T follicular helper cell (primary cell): ENCODE data around the gene CA5A.
"Not testable (repeated sequence)": the region's sequence is repeated elsewhere in the genome, so short reads cannot be mapped to it uniquely, and the experiment has no call there.

Experiments
- DNase-seq: peaks from one replicate; pipeline ENCODE4 v3.0.0-alpha.2; 2020; ENCODE audit warnings: low read depth

CA5A gene

GRCh38 chr16:87896176-87896890 is 40.0 kb downstream of the CA5A start:
- DNase-seq = not testable (repeated sequence)

DNA sequence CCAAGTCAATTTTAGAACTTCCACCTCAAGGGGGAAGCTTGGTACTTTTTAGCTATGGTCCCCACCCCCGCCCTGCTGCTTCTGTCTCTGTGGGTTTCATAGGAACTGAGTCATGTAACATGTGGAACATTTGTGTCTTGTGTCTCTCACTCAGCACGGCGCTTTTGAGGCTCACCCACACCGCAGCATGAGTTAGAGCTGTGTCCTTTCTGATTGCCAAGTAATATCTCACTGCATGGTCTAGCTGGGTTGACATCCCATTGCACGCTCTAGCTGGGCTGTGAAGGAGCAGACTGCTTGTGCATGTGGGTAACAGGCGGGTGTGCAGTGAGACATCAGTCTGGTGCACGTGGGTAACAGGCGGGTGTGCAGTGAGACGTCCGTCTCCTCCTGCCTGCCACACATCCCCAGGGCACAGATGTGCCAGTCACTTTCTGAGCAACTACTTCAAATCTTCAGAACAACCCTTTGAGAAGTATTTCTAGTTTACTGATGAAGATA is 40.6 kb downstream of the CA5A start:
- DNase-seq = no peak

- not testable (repeated sequence) for DNase-seq
These were observed 42.3 kb downstream of the CA5A start for GRCh38 chr16:87894005-87894404.

DNA sequence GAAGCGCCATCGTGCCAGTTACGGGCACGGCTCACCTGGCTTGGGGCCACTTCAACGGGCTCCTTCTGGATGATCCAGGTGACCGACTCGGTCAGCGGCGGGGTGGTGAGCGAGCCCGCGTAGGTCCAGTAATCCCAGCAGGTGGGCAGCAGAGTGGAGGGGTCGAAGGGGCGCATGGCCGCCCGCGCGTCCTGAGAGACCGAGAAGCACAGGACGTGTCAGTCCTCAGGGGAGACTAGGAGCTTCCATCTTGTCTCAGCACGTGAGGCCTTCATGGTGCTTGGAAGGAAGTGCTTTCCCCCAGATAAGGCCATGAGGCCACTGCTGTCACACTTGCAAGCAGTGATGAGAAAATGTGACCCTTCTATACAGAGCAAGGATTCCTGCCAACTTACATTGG is 44.6 kb downstream of the CA5A start:
- DNase-seq = no peak

GRCh38 chr16:87889762-87890161 is 46.6 kb downstream of the CA5A start:
- DNase-seq = not testable (repeated sequence)

DNA sequence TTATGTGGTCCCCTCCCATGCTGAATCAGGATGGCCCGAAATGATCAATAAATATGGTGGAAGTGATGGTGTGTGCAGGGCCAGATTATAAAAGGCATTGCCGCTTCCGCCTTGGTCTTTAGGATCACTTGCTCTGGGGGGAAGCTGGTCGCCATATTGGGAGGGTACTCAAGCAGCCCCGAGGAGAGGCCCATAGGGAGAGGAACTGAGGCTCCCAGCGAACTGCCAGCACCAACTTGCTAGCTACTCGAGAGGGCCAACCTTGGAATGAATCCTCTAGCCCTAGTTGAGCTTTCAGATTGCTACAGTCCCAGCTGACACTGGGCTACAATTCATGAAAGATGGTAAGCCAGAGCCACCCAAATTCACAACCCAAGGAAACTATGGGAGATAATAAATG is 48.0 kb downstream of the CA5A start:
- not testable (repeated sequence) for DNase-seq

DNA sequence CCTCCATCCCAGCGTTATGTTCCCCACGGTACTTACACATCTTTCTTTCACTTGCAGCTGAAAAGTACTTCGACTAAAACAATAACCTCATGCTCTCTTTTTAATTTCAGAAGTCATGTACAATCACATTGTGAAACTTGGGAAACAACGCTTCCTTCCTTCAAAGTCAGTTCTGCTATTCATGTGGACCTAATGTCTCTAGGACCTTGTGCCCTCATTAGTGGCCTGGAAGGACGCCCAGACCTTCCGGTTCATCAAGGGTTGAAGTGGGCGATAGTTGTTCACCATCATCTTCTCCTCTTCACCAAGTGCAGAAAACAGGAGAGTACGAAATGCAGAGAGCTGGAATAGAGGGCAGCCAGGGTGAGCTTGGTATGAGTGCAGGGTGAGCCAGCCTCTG is 48.4 kb downstream of the CA5A start:
- DNase-seq = not testable (repeated sequence)

DNA sequence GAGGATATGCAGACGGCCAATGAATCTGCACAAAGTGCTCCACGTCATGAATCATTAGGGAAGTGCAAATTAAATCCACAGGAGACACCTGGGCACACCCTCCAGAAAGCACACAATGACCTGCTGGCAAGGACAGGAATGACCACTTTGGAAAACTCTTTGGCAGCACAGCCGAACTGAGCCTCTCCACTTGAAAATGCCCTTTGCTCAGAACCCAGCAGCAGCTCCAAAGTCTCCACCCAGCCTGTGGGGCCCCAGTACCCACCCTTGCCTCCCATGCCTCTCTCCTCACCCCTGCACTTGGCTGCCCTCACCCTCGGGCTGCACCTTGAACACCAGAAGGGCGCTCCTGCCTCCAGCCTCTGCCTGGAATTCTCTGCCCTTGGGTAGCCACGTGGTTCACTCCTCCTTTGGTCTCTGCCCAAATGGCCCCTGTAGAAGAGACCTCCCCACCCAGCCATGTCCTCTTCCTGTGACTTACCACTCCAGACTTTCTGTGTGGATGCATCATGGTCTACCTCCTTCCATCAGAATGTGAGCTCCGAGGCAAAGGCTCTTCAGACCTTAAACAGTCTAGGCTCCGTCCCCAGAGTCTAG is 50.9 kb downstream of the CA5A start:
- not testable (repeated sequence) for DNase-seq

DNA sequence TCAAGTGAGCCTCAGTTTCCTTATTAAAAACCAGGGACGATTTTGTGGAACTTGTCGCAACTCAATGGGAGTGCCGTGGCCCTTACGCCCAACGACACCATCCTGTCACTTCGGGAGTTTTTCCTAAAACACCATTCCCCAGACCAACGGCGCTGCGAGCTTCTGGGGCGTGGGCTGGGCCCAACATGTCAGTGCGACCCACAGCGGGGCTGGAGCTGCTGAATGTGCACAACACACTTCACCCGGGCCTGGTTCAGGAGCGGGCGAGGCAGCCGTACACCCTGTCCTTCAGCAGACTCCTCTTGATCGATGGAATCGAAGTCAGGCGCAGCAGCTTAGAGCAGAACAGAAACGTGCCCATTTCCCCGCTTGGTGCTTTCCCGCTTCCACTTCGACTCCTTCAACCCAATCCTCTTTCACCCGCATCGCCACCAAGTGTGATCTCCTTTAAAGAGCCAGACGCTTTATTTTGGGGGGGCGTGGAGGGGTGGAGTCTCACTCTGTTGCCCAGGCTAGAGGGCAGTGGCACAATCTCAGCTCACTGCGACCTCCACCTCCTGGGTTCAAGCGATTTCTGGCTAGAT is 53.8 kb downstream of the CA5A start:
- DNase-seq = no peak

DNA sequence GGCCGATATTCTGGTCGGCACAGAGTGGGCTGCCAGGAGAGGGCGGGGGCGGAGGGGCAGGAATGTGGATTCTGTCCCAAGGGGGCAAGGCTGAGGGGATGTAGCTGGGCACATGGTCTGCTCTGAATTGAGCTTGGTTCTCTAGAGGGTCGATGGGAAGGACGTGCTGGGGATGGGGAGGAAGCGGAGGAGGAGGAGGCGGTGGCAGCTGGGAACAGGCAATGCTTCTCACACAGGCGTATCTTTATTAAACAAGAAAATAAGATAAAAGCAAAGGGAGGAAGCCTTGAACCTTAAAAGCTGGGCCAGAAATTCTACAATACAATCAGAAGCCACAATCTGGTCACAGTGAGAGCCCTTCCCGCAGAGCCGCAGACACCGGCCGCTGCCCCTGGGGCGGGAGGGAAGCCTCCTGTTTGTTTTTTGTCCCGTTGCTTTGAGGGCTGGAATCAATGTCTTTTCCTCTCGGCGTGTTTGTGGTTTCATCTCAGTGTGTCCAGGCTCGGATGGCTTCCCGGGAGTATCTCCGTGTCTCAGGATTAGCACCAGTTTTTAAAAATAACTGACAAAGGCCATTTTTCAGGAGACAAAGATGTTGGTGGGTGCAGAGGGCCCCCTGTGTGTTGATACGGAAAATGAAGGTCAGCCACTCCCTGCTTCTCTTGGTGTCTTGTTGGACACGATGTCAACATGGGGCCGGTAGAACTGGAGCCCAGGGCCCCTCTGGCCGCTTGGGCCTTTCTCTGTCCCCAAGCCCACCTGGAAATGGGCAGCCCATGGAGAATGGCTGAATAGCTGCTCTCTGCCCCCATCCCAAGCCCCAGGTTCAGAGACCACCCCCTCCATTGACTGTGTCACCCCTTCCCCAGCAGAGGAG is 54.8 kb downstream of the CA5A start:
- no peak for DNase-seq

- DNase-seq = no peak
These were observed 56.1 kb downstream of the CA5A start for GRCh38 chr16:87880117-87880696.

DNA sequence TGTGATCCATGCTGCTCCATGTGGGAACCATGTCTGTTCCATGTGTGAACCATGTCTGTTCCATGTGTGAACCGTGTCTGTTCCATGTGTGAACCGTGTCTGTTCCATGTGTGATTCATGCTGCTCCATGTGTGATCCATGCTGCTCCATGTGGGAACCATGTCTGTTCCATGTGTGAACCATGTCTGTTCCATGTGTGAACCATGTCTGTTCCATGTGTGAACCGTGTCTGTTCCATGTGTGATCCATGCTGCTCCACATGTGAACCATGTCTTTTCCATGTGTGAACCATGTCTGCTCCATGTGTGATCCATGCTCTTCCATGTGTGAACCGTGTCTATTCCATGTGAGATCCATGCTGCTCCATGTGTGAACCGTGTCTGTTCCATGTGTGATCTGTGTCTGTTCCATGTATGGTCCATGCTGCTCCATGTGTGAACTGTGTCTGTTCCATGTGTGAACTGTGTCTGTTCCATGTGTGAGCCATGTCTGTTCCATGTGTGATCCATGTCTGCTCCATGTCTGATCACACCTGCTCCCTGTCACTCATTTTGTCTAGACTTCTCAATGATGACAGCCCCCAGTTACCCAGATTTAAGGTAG is 56.8 kb downstream of the CA5A start:
- not testable (repeated sequence) for DNase-seq

DNA sequence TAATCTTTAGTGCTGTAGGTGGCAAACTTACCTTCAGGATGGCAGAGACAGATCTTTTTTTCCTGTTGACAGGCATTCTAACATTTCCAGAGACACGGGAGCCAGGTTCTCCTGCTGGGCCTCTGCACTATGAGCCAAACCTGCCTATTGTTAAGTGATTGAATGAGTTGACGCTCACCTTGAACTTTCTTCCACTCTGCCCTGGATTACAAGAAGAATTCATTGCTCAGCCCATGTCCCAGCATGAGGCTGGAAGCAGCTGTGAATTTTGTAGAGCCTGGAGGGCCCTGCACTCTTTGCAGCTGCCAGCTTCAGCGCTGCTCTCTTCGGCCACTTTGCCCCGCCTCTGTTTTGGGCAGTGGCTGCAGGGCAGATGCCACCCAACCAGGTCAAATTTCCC is 57.6 kb downstream of the CA5A start:
- no peak for DNase-seq

GRCh38 chr16:87877942-87878507 is 58.3 kb downstream of the CA5A start:
- no peak for DNase-seq

GRCh38 chr16:87874639-87875427 is 61.5 kb downstream of the CA5A start:
- DNase-seq = no peak

DNA sequence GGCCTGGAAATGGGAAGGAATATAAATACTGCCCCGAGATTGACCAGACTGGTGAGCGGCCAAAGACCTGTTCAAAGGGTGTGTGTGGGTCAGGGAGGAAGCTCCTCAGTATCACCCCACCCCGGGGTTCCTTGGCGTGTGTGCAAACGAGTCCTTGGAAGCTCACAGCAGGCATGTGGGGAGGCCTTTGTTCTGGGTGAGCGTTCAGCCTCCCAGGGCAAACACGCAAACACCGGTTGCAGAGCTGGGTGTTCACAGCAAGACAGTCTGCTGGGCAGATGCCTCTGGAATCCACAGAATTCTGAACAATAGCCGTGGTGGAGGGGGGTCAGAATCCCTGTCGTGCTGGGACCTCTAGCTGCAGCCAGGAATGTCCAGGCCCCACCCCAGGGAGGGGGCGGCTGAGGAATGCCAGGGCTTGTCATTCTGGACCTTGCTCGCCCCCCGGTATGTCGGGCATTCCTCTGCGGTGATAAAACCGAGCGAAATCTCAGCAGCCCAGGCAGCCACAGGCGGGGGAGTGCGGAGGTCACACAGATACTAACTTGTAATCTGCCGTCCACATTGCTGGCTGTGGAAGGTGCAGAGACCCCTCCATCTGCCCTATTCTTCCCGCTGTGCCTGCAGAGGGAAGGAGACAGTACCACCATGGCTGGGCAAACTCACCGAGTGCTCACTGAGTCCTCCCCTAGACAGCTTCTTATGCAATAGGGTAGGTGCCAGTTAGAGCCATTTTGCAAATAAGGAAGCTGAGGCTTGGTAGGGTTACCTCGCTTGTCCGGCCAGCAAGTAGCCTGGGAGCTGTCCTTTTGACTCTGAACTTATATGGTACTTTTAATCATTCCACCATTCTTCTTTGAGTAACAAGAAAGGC is 65.7 kb downstream of the CA5A start:
- DNase-seq = not testable (repeated sequence)

DNA sequence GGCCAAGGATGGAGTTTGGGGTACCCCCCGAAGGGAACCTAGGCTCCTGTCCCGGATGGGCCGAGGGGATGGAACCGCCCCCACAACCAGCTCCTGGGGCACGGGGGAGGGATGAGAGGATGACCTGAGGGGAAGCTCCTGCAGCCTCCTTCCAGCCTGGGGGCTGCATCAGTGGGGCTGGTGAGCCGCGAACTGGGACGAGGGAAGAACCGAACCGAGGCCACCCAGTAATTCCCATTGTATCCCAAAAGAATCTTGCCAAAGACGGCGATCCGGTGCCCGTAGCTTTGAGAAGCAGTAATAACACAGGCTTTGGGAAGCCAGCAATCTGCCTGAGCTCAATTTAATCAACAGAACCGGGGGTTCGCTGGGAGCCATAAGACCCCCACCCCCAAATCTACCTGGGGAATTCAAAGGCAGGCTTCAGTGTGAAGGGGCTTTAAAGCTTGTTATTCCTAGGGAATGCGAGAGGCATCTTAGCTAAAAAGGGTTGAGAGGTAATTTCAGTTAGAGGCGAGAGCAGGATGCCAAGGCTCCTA is 66.4 kb downstream of the CA5A start:
- DNase-seq = not testable (repeated sequence)

DNA sequence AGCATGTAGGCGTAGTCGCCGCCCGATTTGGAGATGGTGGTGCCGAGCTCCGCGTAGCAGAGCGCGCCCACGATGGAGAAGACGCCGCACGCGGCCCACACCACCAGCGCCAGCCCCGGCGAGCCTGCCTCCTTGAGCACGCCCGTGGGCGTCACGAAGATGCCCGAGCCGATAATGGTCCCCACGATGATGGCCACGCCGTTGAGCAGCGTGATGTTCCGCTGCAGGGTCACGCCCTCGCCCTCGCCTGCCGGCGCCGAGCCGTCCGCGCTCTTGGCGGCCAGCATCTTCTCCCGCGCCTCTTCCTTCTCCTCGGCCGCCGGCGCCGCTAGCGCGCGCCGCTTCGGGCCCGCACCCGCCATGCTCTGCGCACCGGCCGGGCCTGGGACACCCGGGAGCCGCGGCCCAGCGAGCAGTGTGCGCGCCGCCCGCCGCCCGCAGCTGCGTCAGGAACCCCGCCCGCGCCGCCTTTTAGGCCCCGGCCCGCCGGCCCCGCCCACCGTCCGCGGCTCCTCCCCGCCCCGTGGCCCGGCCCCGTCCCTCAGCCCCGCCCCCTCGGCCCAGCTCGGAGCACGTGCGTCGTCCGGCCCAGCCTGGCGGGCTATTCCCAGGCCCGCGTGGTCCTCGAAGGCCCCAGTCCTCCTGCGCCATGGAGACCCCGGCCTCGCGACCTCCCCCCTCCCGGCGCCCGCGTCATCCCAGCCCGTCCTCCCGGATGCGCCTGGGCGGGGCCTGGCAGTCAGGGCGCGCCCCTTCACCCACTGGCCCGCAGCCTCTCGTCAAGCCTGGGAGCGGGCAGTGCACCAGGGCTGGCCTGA is 67.1 kb downstream of the CA5A start, which contains the start of gene SLC7A5:
SLC7A5 (minus strand) TSS at position 447 of the 818 bp plus-strand sequence; CDS start at position 362, 85 bp downstream.
- peak; percentile 81 for DNase-seq
